Frontal cortex (tissue), 4 donors: ENCODE data around the gene NFKBIB. TPM values are rescaled to one million over a fixed set of nuclear protein-coding genes. Genes with fewer than 3 reads are reported as not detected.
"Not testable (repeated sequence)": the region's sequence is repeated elsewhere in the genome, so short reads cannot be mapped to it uniquely, and the experiment has no call there.

ENCODE experiments used
- DNase-seq, 2 donors: peaks; one replicate each; pipeline ENCODE4 v3.0.0; 2012; ENCODE audit warnings: low spot score in 2 of 2
- FAIRE-seq: peaks from 2 replicates; lab custom pipeline; 2012; peaks lifted over from hg19 to GRCh38; lab: Jason Lieb, UNC
- total RNA-seq: library from RNA; depleted of rRNA; stranded (reverse); fragments of >200 nt; gene quantifications from one replicate; pipeline ENCODE4 v1.2.3, GENCODE V29; 2014
- donor health status: control.
- donor health status: control.
- donor health status: control.

Gene NFKBIB
- total RNA-seq, 1 donor from 2014 or later: 3.3 TPM

DNA sequence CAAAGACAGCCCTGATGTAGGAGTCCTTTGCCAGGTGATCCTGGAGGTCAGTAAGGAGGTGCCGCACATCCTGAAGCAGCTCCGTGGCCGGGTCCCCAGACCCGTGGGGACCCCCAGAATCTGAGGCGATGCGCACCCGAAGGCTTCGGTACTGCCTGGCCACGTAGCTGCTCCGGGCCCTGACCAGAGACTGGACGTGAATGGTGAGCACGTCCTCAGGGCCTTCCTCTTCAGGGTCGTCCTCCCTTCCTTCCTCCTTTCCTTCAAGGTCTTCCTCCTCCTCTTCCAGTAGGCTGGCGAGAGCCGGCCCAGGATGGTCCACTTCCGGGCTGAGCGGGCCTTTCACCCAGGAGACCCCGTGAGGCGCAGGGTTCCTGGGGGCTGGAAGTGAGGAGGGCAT is 29.2 kb upstream of the NFKBIB start:
- no peak for FAIRE-seq
- no peak for DNase-seq

DNA sequence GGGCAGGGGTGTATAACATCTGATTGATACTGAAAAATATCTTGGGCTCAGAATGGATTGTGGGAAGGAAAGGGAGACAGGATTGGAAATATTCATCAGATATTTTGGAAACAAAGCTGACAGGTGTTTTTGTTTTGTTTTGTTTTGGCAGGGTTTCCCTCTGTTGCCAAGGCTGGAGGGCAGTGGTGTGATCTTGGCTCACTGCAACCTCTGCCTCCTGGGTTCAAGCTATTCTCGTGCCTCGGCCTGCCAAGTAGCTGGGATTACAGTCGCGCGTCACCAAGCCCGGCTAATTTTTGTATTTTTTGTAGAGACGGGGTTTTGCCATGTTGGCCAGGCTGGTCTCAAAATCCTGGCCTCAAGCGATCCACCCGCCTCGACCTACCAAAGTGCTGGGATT is 26.4 kb upstream of the NFKBIB start:
- FAIRE-seq, DNase-seq: not testable (repeated sequence)

DNA sequence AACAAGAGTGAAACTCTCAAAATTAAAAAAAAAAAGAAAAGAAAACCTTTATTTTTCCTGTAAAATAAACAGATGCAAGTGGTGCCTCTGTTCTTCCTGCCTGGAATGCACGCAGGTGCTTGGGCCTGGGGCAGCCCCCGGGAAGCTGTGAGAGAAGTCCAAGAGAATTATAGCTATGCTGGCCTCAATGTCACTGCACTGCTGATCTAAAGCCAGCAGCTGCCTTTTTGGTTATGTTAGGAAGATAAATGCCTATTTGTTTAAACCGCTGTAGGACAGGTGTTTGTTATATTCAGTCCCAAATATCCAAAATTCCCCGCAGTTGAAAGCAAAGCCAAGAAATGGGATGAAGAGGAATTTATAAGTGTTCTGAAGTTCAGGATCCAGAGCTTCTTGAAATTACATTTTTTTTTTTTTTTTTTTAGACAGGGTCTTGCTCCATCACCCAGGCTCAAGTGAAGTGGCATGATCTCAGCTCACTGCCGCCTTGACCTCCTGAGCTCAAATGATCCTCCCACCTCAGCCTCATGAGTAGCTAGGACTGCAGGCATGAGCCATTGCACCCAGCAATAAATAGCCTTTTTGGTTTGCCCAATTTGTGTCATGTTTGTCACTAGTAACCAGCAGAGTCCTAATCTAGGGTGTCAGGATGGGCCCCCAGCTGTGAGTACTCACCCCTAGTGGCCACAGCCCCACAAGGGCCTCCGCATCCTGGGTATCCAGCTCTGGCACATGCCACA is 23.9 kb upstream of the NFKBIB start:
- DNase-seq (no peak), FAIRE-seq (no peak)

DNA sequence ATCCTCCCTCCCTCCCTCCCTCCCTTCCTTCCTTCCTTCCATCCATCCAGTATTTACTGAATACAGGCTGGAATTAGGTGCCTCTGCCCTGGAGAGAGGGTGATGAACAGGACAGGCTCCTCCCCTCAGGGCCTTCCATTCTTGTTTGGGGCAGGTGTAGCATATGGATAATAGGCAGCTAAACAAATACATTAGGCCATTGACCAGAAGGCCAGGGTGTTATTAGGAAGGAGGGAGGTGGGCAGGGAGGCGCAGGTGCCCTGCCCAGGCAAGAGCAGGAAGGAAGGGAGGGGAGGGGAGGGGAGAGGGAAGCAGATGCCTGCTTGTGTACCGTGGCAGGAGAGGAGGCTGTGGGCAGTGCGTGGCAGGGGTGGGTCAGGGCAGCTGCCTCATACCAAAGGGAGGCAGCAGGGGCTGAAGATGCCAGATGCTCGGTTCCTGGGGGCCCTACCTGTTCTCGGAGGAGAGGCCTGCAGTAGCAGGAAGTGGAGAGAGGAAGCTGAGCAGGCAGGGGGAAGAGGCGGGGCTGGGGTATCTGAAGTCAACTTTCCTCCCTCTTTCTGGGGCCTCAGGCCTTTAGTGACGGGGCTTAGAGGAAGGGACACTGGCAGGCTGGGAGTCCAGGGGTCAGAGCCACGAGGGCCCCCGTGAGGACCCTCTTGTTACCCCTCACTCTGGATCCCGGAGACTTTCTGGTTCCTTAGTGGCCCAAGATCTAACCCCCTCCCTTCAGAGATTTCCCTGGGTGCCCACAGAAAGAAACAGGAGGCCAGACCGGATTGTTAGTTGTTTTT is 21.8 kb upstream of the NFKBIB start, which contains the start of gene RINL:
Gene RINL (minus strand): TSS at position 495 of the 794 bp plus-strand sequence. CDS start 1,533 bp downstream, outside the sequence.
- DNase-seq (peak in 1 of 2 donors; percentile 18), FAIRE-seq (no peak)

DNA sequence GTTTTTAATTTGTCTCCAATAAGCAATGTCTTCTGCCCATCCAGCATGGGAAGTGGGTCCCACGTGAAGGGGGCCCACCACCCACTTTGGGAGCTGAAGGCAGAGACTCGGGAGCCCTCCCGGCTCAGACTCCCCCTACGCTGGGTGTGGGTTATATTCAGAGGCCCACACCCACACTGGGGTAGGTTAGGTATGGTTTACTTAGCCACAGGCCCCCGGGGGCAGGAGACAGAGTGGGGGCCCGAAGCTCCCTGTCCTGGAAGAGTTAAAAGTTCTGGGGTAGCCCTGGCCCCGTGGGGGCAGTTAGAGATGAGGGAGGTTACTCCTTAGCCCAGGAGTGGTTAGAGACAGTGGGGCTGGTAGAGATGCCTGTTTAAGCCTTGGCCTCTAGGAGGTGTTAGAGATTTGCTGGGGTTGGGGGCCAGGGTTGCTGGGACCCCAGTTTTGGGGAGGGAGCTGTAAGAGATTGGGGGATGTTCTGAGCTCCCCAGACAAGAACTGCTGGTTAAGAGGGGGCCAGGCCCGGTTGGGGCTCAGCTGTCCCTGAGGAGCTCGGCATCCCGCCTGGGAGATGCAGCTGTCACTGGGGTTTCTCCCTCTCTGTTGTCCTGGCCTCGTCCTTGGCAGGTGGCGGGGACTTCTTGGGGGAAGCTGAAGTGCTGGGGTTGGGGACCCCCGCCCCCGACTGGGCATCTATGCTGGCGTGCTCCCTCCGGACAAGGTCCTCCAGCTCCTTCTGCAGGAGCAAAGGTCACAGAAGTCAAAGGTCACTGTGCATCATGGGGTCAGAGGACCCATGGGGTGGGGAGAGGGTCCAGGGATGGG is 21.0 kb upstream of the NFKBIB start:
- DNase-seq: no peak
- FAIRE-seq: no peak

DNA sequence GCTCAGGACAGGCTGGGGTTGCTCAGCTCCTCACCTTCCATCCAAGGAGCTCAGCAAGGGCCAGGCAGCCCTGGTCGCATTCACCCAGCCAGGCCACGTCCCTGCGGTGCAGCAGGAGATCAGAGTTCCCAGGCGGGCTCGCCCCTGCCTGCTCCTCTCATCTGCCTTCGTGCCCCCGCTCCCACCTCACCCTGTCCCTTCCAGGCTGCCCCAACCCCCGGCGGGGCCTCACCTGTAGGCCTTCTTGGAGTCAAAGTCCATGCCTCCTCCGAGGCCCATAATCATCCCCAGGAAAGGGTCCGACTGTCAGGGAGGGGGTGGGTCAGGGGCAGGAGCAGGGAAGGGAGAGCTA is 20.4 kb upstream of the NFKBIB start:
- DNase-seq: no peak
- no peak for FAIRE-seq

DNA sequence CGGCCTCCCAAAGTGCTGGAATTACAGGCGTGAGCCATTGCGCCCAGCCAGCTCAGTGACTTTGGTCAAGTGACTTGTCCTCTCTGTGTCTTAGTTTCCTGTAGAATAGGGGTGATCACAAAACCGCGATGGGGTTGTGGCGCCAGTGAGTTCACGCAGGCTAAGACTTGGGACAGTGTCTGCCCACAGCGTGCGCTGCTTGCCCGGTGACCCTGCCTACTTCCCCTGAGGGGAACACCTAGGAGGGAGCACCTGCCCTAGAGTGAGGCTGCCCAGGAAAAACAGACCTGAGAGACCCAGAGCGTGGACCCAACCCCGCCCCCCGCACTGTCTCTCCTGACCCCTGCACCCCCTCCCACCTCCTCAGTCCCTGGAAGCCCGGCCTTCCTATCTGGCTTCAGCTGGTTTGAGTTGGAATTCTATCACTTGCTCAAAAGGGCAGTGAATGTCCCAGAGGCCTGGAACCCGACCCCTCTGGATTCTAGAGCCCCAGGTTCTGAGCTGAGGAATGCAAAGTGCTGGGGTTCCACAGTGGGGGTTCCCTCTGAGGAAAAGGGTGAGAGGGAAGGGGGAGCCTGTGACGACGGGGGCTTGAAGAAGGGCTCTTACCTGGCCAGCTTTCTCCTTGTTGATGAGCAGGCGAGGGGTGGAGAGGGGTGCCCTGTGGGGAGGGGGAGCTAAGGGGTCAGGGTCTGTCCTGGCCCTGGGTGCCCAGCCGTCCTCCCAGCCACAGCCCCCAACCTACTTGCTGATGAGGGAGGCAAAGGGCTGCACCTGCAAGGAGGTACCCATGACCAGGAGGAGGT is 19.5 kb upstream of the NFKBIB start:
- no peak for DNase-seq
- FAIRE-seq: no peak

DNA sequence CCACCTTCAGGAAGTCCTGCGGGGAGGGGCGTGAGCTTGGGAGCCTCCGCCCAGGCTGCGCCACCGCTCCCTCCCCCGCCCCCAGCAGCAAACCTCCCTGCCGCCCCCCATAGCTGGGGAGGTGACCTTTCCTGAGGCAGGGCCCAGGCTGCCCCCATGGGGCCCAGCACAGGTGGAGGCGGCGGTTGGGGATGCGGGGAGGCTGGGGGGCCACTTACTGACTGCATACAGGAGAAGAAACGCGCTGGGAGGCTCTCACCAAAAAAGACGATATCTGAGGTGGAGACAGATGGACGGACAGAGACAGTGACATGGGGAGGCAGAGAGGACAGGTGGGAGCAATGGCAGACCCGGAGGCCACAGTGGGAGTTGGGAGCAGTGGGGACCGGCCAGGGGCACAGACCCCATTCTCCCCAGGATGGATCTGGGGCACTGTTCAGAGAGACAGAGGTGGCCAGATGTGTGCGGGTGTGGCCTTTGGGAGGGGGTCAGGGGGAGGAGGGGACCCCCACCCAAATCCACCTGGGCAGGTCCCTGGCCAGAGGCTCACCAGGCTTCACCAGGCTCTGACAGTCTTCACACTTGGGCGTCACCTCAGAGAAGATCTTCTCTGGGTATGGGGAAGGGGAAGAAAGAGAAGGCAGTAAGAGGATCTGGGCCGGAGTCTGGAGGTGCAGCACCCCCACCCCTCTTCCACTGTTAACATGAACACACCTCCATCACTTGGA is 18.7 kb upstream of the NFKBIB start:
- no peak for DNase-seq
- no peak for FAIRE-seq

DNA sequence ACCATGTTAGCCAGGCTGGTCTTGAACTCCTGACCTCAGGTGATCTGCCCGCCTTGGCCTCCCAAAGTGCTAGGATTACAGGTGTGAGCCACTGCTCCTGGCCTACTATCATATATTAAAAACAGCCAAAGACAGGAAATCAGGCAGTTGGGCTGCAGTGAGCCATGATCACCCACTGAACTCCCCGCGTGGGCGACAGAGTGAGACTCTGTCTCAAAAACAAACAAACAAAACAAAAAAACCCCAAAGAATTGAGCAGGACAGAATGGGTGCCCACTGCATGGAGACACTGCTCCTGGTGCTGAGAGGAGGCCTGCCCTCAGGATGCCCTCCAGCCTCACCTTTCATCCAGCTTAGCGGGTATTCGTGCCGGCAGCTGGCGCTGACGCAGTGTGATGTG is 16.5 kb upstream of the NFKBIB start:
- DNase-seq: no peak
- no peak for FAIRE-seq

DNA sequence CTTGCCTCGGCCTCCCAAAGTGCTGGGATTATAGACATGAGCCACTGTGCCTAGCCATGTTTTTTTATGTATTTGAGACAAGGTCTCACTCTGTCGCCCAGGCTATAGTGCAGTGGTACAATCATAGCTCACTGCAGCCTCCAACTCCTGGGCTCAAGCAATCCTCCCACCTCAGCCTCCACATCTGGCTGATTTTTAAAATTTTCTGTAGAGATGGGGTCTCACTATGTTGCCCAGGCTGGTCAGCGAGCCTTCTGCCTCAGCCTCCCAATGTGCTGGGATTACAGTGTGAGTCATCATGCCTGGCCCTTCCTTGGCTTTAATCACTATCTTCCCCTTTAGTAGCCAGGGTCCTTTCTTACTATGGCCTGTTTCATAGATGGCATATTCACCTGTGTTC is 15.1 kb upstream of the NFKBIB start:
- FAIRE-seq, DNase-seq: not testable (repeated sequence)

DNA sequence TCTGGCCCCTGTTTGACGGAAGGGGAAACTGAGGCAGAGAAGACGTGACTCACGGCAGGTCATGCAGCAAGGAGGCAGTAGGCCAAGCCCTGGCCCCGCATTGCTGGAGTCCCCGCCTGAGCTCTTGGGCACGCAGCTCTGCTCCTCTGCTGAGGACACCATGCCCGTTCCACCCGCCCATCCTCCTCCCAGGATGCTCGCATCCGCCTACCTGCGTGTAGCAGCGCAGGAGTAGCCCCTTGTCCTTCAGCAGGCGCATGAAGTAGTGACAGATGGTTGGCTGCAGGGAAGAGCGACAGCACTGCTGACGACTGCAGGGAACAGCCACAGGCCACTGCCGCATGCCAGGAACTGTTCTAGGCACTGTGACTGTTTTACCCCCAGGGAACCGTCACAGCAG is 10.9 kb upstream of the NFKBIB start:
- FAIRE-seq (no peak), DNase-seq (no peak)

DNA sequence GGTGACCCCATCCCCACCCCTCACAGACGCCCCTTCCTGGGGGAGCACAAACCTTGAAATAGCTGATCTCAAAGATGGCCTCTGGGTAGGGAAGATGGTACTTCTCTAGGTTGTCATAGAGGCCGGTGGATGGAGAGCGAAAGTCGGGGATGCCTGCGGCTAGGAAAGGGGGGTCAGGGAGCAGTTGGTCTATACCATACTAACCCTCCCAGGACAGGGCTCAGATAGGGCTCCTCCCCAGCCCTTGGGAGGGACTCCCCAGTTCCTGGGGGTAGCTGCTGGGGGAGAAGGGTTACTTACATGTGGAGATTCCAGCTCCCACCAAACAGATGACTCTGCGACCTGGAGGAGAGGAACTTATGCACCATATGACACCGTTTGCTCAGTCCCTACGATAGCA is 10.0 kb upstream of the NFKBIB start:
- no peak for FAIRE-seq

DNA sequence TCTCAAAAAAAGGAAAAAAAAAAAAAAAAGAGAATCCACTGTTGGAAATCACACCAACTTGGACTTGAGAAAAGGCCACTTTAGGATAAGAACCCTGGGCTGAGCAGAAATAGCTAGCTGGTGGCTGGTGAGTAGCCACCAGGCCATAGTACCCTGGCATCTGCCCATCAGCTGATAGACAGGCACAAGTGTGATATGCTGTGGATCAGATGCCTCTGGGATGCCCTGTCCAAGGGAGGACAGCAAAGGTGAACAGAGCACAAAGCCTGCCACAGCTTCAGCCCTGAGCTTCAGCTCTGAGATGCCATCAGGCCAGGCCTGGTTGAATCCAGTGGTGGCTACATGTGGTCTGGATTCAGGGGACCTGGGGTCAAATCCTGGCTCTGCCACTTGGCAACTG is 9.1 kb upstream of the NFKBIB start:
- no peak for DNase-seq
- FAIRE-seq: no peak

More for the DNA sequence above, 10.0 kb upstream of the NFKBIB start:
- no peak for DNase-seq

DNA sequence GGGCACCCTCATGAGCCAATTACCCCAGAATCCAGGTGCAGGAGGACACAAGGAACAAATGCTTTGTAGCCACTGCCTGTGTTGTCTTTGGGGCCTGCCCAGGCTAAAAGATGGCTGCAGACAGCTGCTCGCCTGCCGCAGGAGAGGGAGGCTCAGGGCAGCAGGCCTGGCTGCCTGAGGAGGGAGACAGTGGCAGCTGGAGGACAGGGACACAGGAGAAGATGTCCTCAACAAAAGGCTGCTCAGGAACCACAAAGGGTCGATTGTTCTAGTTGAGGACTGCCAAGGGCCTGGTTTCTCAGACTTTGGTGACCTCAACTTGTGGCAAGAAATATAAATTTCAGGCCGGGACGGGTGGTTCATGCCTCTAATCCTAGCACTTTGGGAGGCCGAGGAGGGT is 8.0 kb upstream of the NFKBIB start:
- DNase-seq: peak in 1 of 2 donors; percentile 67
- no peak for FAIRE-seq

DNA sequence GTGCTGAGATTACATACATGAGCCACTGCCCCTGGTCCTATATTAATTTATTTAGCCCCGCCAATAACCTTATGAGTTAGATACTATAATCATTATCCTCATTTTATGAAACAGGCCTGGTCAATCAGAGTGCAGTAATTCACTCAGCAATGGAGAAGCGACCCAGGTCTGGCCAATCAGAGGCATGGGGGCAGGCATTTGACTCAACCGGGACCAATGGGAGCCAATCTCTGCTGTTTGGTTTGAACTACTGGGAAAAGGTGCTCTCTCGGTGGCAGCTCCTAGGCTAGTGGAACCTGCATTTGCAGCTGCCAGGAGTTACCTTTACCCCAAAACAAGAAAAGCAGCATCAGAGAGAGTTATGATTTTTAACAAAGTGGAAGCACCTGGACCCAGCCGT is 6.9 kb upstream of the NFKBIB start:
- no peak for DNase-seq
- FAIRE-seq: no peak

DNA sequence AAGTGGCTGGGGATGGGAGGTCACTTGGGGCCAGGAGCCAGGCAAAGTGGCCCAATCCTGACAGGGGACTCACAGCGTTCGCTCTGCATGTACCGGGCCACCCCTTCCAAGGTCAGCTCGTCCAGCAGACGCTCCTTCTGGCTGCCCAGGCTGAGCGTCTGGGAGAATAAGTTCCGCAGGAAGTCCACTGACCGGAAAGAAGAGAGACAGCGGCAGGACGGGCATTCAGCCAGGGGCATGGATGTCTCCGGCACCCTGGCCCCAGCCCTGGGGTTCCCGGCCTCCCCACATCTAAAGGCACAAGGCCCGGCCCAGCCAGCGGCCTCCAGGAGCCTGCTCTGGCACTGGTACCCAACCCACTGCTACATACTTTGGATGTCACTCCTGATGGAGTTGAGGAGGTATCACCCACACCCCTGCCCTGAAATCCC is 6.4 kb upstream of the NFKBIB start:
- no peak for DNase-seq
- FAIRE-seq: no peak

DNA sequence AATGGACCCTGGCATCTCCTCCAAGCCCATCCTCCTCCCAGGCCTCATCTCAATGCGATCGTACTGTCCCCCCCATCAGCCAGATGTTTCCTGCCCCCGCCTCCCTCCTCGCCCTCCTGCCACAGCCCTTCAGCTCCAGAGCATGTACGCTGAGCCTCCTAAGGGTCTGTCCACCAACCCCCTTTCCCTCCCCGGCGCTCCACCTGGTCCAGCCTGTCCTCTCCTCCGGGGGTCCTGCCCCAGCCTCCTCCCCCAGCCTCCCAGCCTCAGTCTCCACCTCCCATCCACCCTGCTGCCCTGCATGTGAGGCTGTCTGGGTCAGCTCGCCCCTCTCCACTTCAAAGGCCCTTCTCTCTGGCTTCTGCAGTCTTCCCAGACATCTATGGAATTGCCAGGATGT is 4.8 kb upstream of the NFKBIB start:
- FAIRE-seq: no peak

DNA sequence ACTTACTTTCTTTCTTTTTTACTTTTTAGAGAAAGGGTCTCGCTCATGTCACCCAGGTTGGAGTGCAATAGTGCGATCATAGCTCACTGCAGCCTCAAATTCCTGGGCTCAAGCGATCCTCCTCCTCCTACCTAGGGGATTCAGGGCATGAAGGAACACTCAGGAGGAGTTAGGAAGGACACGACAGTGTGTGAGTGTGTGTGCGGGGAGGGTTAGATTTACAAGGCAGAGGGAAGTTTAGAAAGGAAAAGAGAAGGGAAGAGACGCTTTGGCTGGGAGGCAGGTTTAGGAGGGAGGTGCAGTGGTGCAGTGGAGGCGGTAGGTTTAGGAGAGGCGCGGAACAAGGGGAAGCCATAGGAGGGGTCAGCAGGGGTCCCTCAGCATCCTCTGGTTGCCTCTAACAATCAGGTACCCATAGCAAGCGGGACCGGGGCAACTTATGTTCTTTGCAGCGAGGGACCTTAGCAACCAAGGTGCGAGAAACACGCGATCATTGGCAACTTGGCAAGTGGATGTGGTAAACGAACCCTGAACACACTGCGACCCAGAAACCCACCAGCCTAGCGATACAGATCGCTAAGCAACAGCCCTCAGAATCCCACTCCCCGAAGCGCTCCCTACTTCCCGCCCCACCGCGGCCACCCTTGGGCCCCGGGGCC is 852 bp upstream of the NFKBIB start:
- no peak for DNase-seq
- FAIRE-seq: no peak

More for the DNA sequence above, 4.8 kb upstream of the NFKBIB start:
- DNase-seq: no peak
